Measurements from ENCODE around the gene EPB41L2. TPM values are rescaled to one million over a fixed set of nuclear protein-coding genes. Genes with fewer than 3 reads are reported as not detected.

The EPB41L2 gene
- total RNA-seq, 4 donors from 2014 or later, result 11.6 to 24.0 (median 14.6) TPM

DNA sequence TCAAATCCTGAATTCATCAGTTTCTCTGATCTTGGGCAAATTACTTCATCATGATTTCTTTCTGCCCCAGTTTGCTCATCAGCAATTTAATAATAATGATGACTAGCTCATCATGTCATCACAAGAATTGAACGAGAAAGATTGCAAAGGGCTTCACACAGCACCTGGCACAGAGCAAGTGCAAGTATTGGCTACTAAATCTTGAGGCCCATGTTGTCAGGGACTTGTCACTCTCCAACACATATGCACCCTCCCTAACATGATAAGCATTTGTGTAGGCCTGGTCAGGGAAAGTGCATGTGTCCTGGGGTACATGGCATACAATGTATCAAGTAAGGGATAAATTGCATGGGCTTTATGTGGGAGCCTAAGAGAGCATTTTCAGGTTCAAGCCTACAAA lies 229.5 kb downstream of the EPB41L2 start:
- intact Hi-C loops (cut with DNase I; ENCODE audit: low total_unique reads) (no loop called here), in situ Hi-C loops (cut with MboI; ENCODE audit: low sequenced_read_pairs in 4 of 4) (no loop called here)
- Histone ChIP-seq H3K4me1 (no peaks in the 10 kb centered on the region), H3K27ac (no peak overlapping the region), H3K9me3 (no peaks in the 10 kb centered on the region), H3K36me3 (no peaks in the 10 kb centered on the region), H3K27me3 (no peaks in the 10 kb centered on the region), H3K4me3 (no peak overlapping the region)
- ATAC-seq (no peak), DNase-seq (no peak)
- no peak for TF ChIP-seq POLR2A (IDR thresholded peaks at IDR 0.05)
- TF ChIP-seq, protein P1, sequence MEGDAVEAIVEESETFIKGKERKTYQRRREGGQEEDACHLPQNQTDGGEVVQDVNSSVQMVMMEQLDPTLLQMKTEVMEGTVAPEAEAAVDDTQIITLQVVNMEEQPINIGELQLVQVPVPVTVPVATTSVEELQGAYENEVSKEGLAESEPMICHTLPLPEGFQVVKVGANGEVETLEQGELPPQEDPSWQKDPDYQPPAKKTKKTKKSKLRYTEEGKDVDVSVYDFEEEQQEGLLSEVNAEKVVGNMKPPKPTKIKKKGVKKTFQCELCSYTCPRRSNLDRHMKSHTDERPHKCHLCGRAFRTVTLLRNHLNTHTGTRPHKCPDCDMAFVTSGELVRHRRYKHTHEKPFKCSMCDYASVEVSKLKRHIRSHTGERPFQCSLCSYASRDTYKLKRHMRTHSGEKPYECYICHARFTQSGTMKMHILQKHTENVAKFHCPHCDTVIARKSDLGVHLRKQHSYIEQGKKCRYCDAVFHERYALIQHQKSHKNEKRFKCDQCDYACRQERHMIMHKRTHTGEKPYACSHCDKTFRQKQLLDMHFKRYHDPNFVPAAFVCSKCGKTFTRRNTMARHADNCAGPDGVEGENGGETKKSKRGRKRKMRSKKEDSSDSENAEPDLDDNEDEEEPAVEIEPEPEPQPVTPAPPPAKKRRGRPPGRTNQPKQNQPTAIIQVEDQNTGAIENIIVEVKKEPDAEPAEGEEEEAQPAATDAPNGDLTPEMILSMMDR (IDR thresholded peaks at IDR 0.05 in 4 of 5, conservative IDR thresholded peaks at IDR 0.05 in 1 of 5), result no peak

DNA sequence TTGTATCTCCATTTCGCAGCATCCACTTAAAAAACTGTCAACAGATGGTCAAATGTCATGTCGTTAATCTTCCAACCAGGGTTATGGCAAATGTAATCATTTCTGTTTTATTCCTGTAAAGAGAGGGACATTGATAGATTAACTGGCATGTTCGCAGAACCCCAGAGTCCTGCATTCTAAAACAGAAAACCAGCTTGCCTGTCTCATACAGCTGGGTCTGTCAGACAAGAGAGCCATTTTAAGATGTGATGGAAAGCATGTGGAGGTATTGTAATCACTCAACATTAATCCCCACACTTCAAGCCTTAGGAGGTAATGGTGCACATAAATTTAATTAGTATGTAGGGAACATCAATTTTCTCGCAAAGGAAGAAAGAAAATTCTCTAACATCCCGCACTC lies 231.4 kb downstream of the EPB41L2 start:
- ATAC-seq (no peak), DNase-seq (no peak)
- TF ChIP-seq POLR2A (IDR thresholded peaks at IDR 0.05), result no peak
- TF ChIP-seq, protein P1 (IDR thresholded peaks at IDR 0.05 in 4 of 5, conservative IDR thresholded peaks at IDR 0.05 in 1 of 5), result no peak
- H3K27ac ChIP-seq, result no peak overlapping the region
- in situ Hi-C loops (cut with MboI; ENCODE audit: low sequenced_read_pairs in 4 of 4), result no loop called here
- H3K27me3 ChIP-seq, result no peaks in the 10 kb centered on the region
- no peak overlapping the region for H3K4me3 ChIP-seq
- no peaks in the 10 kb centered on the region for H3K4me1 ChIP-seq
- no peaks in the 10 kb centered on the region for H3K9me3 ChIP-seq
- no peaks in the 10 kb centered on the region for H3K36me3 ChIP-seq
- intact Hi-C loops (cut with DNase I; ENCODE audit: low total_unique reads), result no loop called here

DNA sequence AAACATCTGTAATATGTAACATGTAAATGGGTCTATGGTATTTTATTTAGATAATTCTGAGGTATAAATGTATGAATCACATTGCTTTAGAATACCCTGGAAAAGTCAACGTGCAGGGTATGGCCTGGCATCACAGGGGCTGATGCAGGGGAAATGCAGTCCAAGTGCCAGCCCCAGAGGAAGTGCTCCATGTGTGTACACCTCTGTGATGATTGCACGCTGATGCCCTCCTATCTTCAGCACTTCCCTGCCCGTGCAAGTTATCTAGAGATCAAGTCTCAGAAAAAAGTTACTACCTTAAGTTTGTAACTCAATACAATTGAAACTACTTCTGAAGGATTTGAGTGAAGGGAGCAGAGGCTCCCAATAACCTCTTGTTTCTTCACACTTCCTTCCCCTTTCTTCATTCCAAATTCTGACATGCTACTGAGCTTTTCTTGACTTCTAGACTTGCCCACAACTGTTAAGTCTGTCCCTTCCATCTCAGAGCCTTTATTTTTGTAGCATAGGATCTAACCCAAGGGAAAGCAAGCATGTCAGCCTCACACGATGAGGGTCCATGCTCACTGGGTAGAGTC lies 233.6 kb downstream of the EPB41L2 start:
- no peak for ATAC-seq

DNA sequence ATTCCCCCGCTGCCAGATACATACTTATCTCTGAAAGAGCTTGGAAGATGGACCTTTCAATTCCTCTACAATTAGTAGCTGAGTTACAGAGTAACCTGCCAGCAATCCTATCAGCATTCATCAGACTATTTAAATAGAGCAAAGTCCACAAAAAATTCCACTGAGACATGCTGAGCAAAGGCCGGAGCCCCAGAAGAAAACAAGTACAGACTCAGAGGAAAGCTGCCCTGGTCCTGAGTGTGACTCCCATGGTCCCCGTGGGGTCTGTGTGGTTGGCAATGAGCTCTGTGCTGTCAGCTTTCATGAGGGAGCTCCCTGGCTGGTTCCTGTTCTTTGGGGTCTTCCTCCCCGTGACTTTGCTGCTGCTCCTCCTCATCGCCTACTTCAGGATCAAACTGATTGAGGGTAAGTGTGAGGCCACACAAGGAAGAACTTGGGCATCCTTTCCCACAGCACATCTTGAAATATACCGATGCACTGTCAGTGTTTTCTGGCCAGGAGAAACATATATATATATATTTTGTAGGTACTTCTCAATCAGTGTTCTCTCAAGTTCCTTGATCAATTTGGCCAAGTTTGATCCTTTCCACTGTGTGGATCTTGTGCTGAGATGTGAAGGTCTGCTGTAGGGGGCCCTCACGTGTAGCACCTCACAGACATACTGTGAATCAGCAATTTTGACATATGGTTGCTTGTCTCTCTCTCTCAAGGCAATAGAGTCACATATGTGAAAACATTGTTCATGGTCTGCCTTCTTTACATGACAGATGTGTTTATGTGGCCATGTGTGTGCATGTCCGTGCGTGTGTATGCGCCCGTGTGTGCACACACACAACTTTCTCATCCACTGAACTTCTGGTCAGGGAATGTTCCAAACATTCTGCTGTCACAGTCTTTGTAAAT lies 235.5 kb downstream of the EPB41L2 start, which contains the start of gene SMLR1:
Gene SMLR1 (plus strand): TSS at position 160 of the 903 bp plus-strand sequence. CDS start 8 bp downstream, at position 168.
- DNase-seq (no peak), ATAC-seq (no peak)
- no peak within 1 kb of the TSS for H3K27ac ChIP-seq
- H3K4me3 ChIP-seq, result no peak within 1 kb of the TSS
- H3K27me3 ChIP-seq, result no peaks in the 10 kb centered on the region
- H3K36me3 ChIP-seq, result no peaks in the 10 kb centered on the region
- H3K9me3 ChIP-seq, result no peaks in the 10 kb centered on the region
- intact Hi-C loops (cut with DNase I; ENCODE audit: low total_unique reads) (no loop called here), in situ Hi-C loops (cut with MboI; ENCODE audit: low sequenced_read_pairs in 4 of 4) (no loop called here)
- no peaks in the 10 kb centered on the region for H3K4me1 ChIP-seq
- TF ChIP-seq POLR2A (IDR thresholded peaks at IDR 0.05), result no peak
- TF ChIP-seq, protein P1 (IDR thresholded peaks at IDR 0.05 in 4 of 5, conservative IDR thresholded peaks at IDR 0.05 in 1 of 5), result no peak

More for the DNA sequence above, 233.6 kb downstream of the EPB41L2 start:
- Histone ChIP-seq H3K27ac (no peak overlapping the region), H3K4me1 (no peaks in the 10 kb centered on the region), H3K9me3 (no peaks in the 10 kb centered on the region), H3K4me3 (no peak overlapping the region), H3K36me3 (no peaks in the 10 kb centered on the region), H3K27me3 (no peaks in the 10 kb centered on the region)
- in situ Hi-C loops (cut with MboI; ENCODE audit: low sequenced_read_pairs in 4 of 4) (no loop called here), intact Hi-C loops (cut with DNase I; ENCODE audit: low total_unique reads) (no loop called here)
- DNase-seq, result no peak
- no peak for TF ChIP-seq POLR2A (IDR thresholded peaks at IDR 0.05)
- TF ChIP-seq, protein P1 (IDR thresholded peaks at IDR 0.05 in 4 of 5, conservative IDR thresholded peaks at IDR 0.05 in 1 of 5), result no peak
